ENCODE results near the gene ATXN1. TPM values are rescaled to one million over a fixed set of nuclear protein-coding genes. Genes with fewer than 3 reads are reported as not detected.

Gene ATXN1
- total and polyA plus RNA-seq, 2 of the 13 experiments (the other 11 are each of a cell fraction or from before 2014, with no cell fraction given): 20.7 to 39.5 TPM

GRCh38 chr6:16277101-16277981, 483.9 kb downstream of the ATXN1 start (continued):
- TF ChIP-seq KAT8 (CRISPR knock-in tag; IDR thresholded peaks at IDR 0.05): 0 out of 2 replicates have a peak, but pooled peaks have one; percentile 33
- peak; percentile 92 for TF ChIP-seq MAZ (IDR thresholded peaks at IDR 0.05; ENCODE audit: borderline replicate concordance, low read depth, low read length)
- peak; percentile 57; the same call in 1 of the 2 replicates for TF ChIP-seq MAZ (CRISPR knock-in tag; IDR thresholded peaks at IDR 0.05; ENCODE audit: low read depth)
- 0 out of 2 replicates have a peak, but pooled peaks have one; percentile 14 for TF ChIP-seq SALL1 (CRISPR knock-in tag; IDR thresholded peaks at IDR 0.05)
- no peak for TF ChIP-seq NFYB (CRISPR knock-in tag; IDR thresholded peaks at IDR 0.05)
- 0 out of 2 replicates have a peak, but pooled peaks have one; percentile 11 for TF ChIP-seq FOXK1 (CRISPR knock-in tag; IDR thresholded peaks at IDR 0.05; ENCODE audit: borderline replicate concordance, low read depth)
- no peak for TF ChIP-seq FIP1L1 (IDR thresholded peaks at IDR 0.05; ENCODE audit: borderline replicate concordance, insufficient read depth, low read depth, low read length)
- TF ChIP-seq STAG1 (CRISPR knock-in tag; IDR thresholded peaks at IDR 0.05): peak; percentile 49
- peak; percentile 59; the same call in 1 of the 2 replicates for TF ChIP-seq PATZ1 (CRISPR knock-in tag; IDR thresholded peaks at IDR 0.05)
- TF ChIP-seq MEF2D (CRISPR knock-in tag; IDR thresholded peaks at IDR 0.05): peak; percentile 49; the same call in 1 of the 2 replicates
- peak; percentile 25; the same call in 1 of the 2 replicates for TF ChIP-seq ZBTB20 (CRISPR knock-in tag; IDR thresholded peaks at IDR 0.05; ENCODE audit: borderline replicate concordance, low read depth)
- TF ChIP-seq KLF12 (CRISPR knock-in tag; IDR thresholded peaks at IDR 0.05; ENCODE audit: borderline replicate concordance): no peak
- TF ChIP-seq ZNF501 (CRISPR knock-in tag; IDR thresholded peaks at IDR 0.05): 0 out of 2 replicates have a peak, but pooled peaks have one; percentile 46
- peak; percentile 62 for TF ChIP-seq ARID5B (CRISPR knock-in tag; IDR thresholded peaks at IDR 0.05)
- no peak for TF ChIP-seq ZNF609 (CRISPR knock-in tag; IDR thresholded peaks at IDR 0.05; ENCODE audit: borderline replicate concordance)
- TF ChIP-seq ZNF335 (CRISPR knock-in tag; IDR thresholded peaks at IDR 0.05): 0 out of 2 replicates have a peak, but pooled peaks have one; percentile 22
- TF ChIP-seq FOSL2 (CRISPR knock-in tag; IDR thresholded peaks at IDR 0.05): peak; percentile 95
- TF ChIP-seq RARA (CRISPR knock-in tag; IDR thresholded peaks at IDR 0.05): peak; percentile 33; the same call in 1 of the 2 replicates
